ENCODE data around the gene SMAD2.

SMAD2 gene

DNA sequence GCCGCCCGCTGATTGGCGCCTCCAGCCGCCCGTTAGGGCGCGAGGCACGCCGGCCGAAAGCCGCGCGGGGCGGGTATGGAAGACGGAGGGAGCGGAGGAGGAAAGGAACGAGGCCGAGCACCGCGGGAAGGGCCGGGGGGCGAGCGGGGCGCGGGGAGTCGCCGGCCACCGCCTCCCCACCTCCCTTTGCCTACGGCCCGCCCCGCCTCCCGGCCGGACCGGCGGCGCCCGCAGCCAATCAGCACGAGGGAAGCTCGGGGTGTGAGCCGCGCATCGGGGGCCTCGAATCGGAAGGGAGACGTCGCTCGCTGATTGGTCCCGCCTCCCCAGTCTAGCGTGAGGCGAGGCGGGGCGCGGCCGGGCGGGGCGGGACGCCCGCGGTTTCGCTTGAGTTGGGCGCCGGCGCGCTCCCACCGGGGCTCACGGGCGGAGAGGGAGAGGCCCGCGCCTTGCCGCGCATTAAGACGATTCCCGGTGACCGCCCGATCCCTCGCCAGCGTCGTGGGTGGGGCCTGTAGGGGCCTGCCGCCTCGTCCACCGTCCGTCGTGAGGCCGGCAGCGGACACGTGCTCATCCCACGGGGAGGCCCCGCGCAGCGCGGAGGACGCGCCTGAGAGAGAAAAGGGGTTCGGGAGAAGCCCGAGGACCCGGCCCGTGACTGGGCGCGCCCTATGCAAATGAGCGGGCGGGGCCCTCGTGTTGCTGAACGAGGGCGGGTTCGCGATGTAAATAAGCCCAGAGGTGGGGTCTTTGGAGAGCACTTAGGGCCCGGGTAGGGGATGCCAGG, 665 bp upstream of the SMAD2 start:
- no peaks in the 10 kb centered on the region for H3K36me3 ChIP-seq (ENCODE audit: control insufficient read depth, low read depth, low read length)
- H3K27ac ChIP-seq (ENCODE audit: low read length) = peak overlapping the region; percentile 72
- no peaks in the 10 kb centered on the region for H3K9me3 ChIP-seq (ENCODE audit: control insufficient read depth, low read depth, low read length)
- H3K27me3 ChIP-seq (ENCODE audit: control insufficient read depth, insufficient read depth, low read length) = no peaks in the 10 kb centered on the region
- H3K9ac ChIP-seq (ENCODE audit: low read length) = peak overlapping the region; percentile 83
- H3K4me3 ChIP-seq (ENCODE audit: low read length) = peak overlapping the region; percentile 81
- H3K4me1 ChIP-seq (ENCODE audit: control insufficient read depth, low read depth, low read length) = peaks cover 31% of the 10 kb centered on the region

- H3K27me3 ChIP-seq (ENCODE audit: control insufficient read depth, insufficient read depth, low read length) = no peaks in the 10 kb centered on the region
- H3K36me3 ChIP-seq (ENCODE audit: control insufficient read depth, low read depth, low read length) = no peaks in the 10 kb centered on the region
- no peaks in the 10 kb centered on the region for H3K9me3 ChIP-seq (ENCODE audit: control insufficient read depth, low read depth, low read length)
- H3K27ac ChIP-seq (ENCODE audit: low read length) = peak overlapping the region; percentile 76
- H3K4me1 ChIP-seq (ENCODE audit: control insufficient read depth, low read depth, low read length) = peaks cover 45% of the 10 kb centered on the region
- H3K9ac ChIP-seq (ENCODE audit: low read length) = peak overlapping the region; percentile 86
- H3K4me3 ChIP-seq (ENCODE audit: low read length) = peak overlapping the region; percentile 90
These were observed 719 bp downstream of the SMAD2 start for GRCh38 chr18:47929681-47930198.

- Histone ChIP-seq H3K4me1 (ENCODE audit: control insufficient read depth, low read depth, low read length) (peaks cover 46% of the 10 kb centered on the region), H3K36me3 (ENCODE audit: control insufficient read depth, low read depth, low read length) (no peaks in the 10 kb centered on the region), H3K27ac (ENCODE audit: low read length) (no peak overlapping the region), H3K9me3 (ENCODE audit: control insufficient read depth, low read depth, low read length) (no peaks in the 10 kb centered on the region), H3K9ac (ENCODE audit: low read length) (peak overlapping the region; percentile 86), H3K4me3 (ENCODE audit: low read length) (peak overlapping the region; percentile 90), H3K27me3 (ENCODE audit: control insufficient read depth, insufficient read depth, low read length) (no peaks in the 10 kb centered on the region)
These were observed 2.0 kb downstream of the SMAD2 start for GRCh38 chr18:47928466-47928865.

DNA sequence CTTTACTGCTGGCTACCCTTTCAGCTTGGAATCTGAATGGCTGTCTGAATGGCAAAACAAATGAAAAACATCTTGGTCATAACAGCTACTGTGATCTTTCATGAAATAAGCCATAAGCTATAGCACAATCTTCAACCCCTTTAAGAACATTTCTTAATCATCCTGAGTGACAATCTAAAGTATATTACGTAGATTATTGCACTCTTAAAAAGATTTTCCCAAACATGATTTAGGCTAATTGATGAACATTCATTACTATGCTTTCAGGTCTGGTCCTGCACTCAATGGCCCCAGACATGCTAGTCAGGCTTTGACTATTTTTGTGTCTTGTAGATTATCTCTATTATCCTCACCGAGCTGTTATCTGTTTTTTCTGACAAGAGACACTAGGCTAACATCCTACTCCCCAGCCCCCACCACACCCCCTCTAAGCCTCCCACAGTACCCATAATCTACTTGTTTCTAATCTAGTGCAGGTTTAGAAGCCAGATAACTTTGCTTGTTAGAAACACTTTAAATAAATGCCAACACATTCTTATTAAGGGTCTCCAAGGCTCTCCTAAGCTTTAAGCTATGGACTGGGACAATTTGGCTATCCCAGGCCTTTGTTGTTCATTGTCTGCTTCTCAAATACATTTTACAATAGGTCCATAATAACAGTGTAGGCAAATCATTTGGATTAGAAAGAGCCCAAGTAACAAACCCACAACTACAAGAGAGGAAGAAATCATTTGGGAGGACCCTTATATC, 4.2 kb downstream of the SMAD2 start:
- no peak overlapping the region for H3K27ac ChIP-seq (ENCODE audit: low read length)
- H3K36me3 ChIP-seq (ENCODE audit: control insufficient read depth, low read depth, low read length) = no peaks in the 10 kb centered on the region
- H3K4me1 ChIP-seq (ENCODE audit: control insufficient read depth, low read depth, low read length) = peaks cover 42% of the 10 kb centered on the region
- no peak overlapping the region for H3K9ac ChIP-seq (ENCODE audit: low read length)
- H3K9me3 ChIP-seq (ENCODE audit: control insufficient read depth, low read depth, low read length) = no peaks in the 10 kb centered on the region
- H3K27me3 ChIP-seq (ENCODE audit: control insufficient read depth, insufficient read depth, low read length) = no peaks in the 10 kb centered on the region
- no peak overlapping the region for H3K4me3 ChIP-seq (ENCODE audit: low read length)

DNA sequence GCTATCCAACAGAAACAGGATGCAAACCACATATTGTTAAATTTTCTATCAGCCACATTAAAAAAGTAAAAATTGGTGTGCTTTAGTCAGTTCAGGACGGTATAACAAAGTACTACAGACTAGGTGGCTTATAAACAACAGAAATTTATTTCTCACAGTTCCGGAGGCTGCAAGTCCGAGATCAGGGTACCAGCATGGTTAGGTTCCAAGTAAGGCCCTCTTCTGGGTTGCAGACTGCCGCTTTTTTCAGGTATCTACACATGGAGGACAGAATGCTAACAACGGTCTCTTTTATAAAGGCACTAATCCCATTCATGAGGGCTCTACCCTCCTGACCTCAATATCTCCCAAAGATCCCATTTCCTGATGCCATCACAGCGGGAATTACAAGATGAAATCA, 10.5 kb downstream of the SMAD2 start:
- H3K27ac ChIP-seq (ENCODE audit: low read length) = no peak overlapping the region
- H3K4me3 ChIP-seq (ENCODE audit: low read length) = peak overlapping the region; percentile 41
- peaks cover 63% of the 10 kb centered on the region for H3K4me1 ChIP-seq (ENCODE audit: control insufficient read depth, low read depth, low read length)
- no peaks in the 10 kb centered on the region for H3K9me3 ChIP-seq (ENCODE audit: control insufficient read depth, low read depth, low read length)
- H3K36me3 ChIP-seq (ENCODE audit: control insufficient read depth, low read depth, low read length) = no peaks in the 10 kb centered on the region
- no peak overlapping the region for H3K9ac ChIP-seq (ENCODE audit: low read length)
- no peaks in the 10 kb centered on the region for H3K27me3 ChIP-seq (ENCODE audit: control insufficient read depth, insufficient read depth, low read length)

DNA sequence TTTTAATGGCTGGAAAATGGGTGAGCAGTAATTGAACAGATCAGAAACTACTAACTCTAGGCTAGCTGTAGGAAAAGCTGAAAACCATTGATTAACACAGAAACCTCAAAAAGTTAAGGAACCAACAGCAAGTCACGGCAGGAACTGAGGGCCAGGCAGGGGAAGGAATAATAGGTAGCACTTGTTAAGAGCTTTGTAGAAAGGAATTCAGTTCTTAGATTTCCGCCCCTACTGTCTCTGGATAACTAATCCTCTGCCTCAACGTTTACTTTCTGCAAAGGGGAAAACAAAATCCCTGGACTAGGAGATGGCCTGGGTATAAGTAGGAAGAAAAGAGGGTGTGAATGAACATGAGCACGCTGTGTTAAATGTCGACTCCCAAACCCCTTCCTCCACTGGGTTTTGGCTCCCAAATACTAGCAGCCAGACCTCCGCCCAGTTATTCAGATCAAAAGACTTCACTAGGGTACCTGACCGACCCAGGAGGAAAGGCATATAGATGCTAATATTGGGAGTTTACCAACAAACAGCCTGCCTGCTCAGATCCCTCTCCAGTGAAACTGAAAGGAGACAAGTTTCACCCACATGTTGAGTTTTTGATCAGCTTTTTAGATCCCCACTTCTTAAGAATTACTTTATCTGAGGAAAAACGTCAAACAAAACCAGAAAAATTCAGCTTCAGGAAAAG, 12.4 kb downstream of the SMAD2 start:
- H3K4me1 ChIP-seq (ENCODE audit: control insufficient read depth, low read depth, low read length) = peaks cover 59% of the 10 kb centered on the region
- no peaks in the 10 kb centered on the region for H3K9me3 ChIP-seq (ENCODE audit: control insufficient read depth, low read depth, low read length)
- H3K36me3 ChIP-seq (ENCODE audit: control insufficient read depth, low read depth, low read length) = no peaks in the 10 kb centered on the region
- H3K9ac ChIP-seq (ENCODE audit: low read length) = peak overlapping the region; percentile 40
- H3K4me3 ChIP-seq (ENCODE audit: low read length) = peak overlapping the region; percentile 41
- H3K27ac ChIP-seq (ENCODE audit: low read length) = peak overlapping the region; percentile 43
- no peaks in the 10 kb centered on the region for H3K27me3 ChIP-seq (ENCODE audit: control insufficient read depth, insufficient read depth, low read length)

- Histone ChIP-seq H3K4me1 (ENCODE audit: control insufficient read depth, low read depth, low read length) (peaks cover 50% of the 10 kb centered on the region), H3K36me3 (ENCODE audit: control insufficient read depth, low read depth, low read length) (no peaks in the 10 kb centered on the region), H3K9me3 (ENCODE audit: control insufficient read depth, low read depth, low read length) (no peaks in the 10 kb centered on the region), H3K27ac (ENCODE audit: low read length) (no peak overlapping the region), H3K4me3 (ENCODE audit: low read length) (no peak overlapping the region), H3K9ac (ENCODE audit: low read length) (no peak overlapping the region), H3K27me3 (ENCODE audit: control insufficient read depth, insufficient read depth, low read length) (no peaks in the 10 kb centered on the region)
These were observed 14.5 kb downstream of the SMAD2 start for GRCh38 chr18:47915930-47916329.

- Histone ChIP-seq H3K27ac (ENCODE audit: low read length) (no peak overlapping the region), H3K4me3 (ENCODE audit: low read length) (no peak overlapping the region), H3K4me1 (ENCODE audit: control insufficient read depth, low read depth, low read length) (peaks cover 45% of the 10 kb centered on the region), H3K27me3 (ENCODE audit: control insufficient read depth, insufficient read depth, low read length) (no peaks in the 10 kb centered on the region), H3K9me3 (ENCODE audit: control insufficient read depth, low read depth, low read length) (no peaks in the 10 kb centered on the region), H3K9ac (ENCODE audit: low read length) (no peak overlapping the region), H3K36me3 (ENCODE audit: control insufficient read depth, low read depth, low read length) (no peaks in the 10 kb centered on the region)
These were observed 15.2 kb downstream of the SMAD2 start for GRCh38 chr18:47915229-47915628.

DNA sequence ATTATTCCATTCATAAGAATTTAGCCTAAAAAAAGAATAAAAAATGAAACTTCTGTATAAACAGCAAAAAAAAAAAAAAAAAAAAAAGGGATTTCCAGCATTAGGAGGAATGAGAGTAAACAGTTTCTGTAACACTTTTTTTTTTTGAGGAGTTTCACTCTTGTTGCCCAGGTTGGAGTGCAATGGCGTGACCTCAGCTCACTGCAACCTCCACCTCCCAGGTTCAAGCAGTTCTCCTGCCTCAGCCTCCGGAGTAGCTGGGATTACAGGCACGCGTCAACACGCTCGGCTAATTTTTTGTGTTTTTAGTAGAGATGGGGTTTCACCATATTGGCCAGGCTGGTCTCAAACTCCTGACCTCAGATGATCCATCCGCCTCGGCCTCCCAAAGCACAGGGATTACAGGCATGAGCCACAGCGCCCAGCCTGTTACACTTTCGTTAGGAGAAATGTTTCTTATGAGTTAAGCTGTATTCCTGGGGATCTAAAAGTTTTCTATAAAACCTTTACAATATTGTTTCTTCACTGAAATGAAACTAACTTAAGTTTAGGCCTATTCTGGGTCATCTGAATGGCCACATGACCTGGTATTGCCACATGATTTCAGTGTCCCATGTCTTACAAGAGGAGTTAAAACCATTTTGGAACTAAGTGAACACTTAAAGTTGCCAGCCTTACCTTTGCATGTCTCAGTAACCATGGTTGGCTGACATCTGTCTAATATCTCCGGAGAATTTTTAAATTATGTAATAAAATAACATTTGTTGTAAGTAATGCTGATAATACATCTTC, 17.5 kb downstream of the SMAD2 start:
- H3K4me3 ChIP-seq (ENCODE audit: low read length) = no peak overlapping the region
- H3K9me3 ChIP-seq (ENCODE audit: control insufficient read depth, low read depth, low read length) = no peaks in the 10 kb centered on the region
- peaks cover 23% of the 10 kb centered on the region for H3K4me1 ChIP-seq (ENCODE audit: control insufficient read depth, low read depth, low read length)
- H3K9ac ChIP-seq (ENCODE audit: low read length) = no peak overlapping the region
- H3K27me3 ChIP-seq (ENCODE audit: control insufficient read depth, insufficient read depth, low read length) = no peaks in the 10 kb centered on the region
- H3K36me3 ChIP-seq (ENCODE audit: control insufficient read depth, low read depth, low read length) = no peaks in the 10 kb centered on the region
- no peak overlapping the region for H3K27ac ChIP-seq (ENCODE audit: low read length)

- H3K4me3 ChIP-seq (ENCODE audit: low read length) = no peak overlapping the region
- H3K27me3 ChIP-seq (ENCODE audit: control insufficient read depth, insufficient read depth, low read length) = no peaks in the 10 kb centered on the region
- no peak overlapping the region for H3K9ac ChIP-seq (ENCODE audit: low read length)
- H3K36me3 ChIP-seq (ENCODE audit: control insufficient read depth, low read depth, low read length) = no peaks in the 10 kb centered on the region
- no peaks in the 10 kb centered on the region for H3K9me3 ChIP-seq (ENCODE audit: control insufficient read depth, low read depth, low read length)
- peaks cover 17% of the 10 kb centered on the region for H3K4me1 ChIP-seq (ENCODE audit: control insufficient read depth, low read depth, low read length)
- H3K27ac ChIP-seq (ENCODE audit: low read length) = no peak overlapping the region
These were observed 18.1 kb downstream of the SMAD2 start for GRCh38 chr18:47912343-47912742.

DNA sequence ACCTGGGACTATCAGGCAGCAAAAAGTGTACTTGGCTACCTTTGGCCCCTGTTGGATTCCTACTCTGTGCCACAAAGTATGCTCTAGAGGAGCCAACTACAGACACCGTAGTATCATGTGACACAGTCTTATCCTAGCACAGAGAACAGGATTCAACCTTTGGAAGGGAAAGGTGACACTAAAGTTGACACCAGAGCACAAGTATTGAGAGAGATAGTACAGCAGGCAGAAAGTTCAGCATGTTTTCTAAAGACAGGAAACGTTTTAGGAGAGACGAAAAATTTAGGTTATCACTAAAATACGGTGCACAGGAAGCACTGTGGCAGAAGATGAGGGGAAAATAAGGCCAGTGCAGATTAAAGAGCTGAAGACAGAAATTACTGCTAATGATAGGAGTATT, 18.6 kb downstream of the SMAD2 start:
- no peak overlapping the region for H3K4me3 ChIP-seq (ENCODE audit: low read length)
- no peak overlapping the region for H3K9ac ChIP-seq (ENCODE audit: low read length)
- H3K27ac ChIP-seq (ENCODE audit: low read length) = no peak overlapping the region
- no peaks in the 10 kb centered on the region for H3K9me3 ChIP-seq (ENCODE audit: control insufficient read depth, low read depth, low read length)
- H3K4me1 ChIP-seq (ENCODE audit: control insufficient read depth, low read depth, low read length) = peaks cover 12% of the 10 kb centered on the region
- H3K27me3 ChIP-seq (ENCODE audit: control insufficient read depth, insufficient read depth, low read length) = no peaks in the 10 kb centered on the region
- no peaks in the 10 kb centered on the region for H3K36me3 ChIP-seq (ENCODE audit: control insufficient read depth, low read depth, low read length)

Data from iPS-18a (cell line).